ENCODE measurements around the gene PCDHGC3.

- TF ChIP-seq CTCF (IDR thresholded peaks at IDR 0.05; ENCODE audit: low read depth, low read length, missing input control) = no peak
- TF ChIP-seq, protein P1, sequence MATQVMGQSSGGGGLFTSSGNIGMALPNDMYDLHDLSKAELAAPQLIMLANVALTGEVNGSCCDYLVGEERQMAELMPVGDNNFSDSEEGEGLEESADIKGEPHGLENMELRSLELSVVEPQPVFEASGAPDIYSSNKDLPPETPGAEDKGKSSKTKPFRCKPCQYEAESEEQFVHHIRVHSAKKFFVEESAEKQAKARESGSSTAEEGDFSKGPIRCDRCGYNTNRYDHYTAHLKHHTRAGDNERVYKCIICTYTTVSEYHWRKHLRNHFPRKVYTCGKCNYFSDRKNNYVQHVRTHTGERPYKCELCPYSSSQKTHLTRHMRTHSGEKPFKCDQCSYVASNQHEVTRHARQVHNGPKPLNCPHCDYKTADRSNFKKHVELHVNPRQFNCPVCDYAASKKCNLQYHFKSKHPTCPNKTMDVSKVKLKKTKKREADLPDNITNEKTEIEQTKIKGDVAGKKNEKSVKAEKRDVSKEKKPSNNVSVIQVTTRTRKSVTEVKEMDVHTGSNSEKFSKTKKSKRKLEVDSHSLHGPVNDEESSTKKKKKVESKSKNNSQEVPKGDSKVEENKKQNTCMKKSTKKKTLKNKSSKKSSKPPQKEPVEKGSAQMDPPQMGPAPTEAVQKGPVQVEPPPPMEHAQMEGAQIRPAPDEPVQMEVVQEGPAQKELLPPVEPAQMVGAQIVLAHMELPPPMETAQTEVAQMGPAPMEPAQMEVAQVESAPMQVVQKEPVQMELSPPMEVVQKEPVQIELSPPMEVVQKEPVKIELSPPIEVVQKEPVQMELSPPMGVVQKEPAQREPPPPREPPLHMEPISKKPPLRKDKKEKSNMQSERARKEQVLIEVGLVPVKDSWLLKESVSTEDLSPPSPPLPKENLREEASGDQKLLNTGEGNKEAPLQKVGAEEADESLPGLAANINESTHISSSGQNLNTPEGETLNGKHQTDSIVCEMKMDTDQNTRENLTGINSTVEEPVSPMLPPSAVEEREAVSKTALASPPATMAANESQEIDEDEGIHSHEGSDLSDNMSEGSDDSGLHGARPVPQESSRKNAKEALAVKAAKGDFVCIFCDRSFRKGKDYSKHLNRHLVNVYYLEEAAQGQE (IDR thresholded peaks at IDR 0.05) = no peak
- TF ChIP-seq, protein P2, sequence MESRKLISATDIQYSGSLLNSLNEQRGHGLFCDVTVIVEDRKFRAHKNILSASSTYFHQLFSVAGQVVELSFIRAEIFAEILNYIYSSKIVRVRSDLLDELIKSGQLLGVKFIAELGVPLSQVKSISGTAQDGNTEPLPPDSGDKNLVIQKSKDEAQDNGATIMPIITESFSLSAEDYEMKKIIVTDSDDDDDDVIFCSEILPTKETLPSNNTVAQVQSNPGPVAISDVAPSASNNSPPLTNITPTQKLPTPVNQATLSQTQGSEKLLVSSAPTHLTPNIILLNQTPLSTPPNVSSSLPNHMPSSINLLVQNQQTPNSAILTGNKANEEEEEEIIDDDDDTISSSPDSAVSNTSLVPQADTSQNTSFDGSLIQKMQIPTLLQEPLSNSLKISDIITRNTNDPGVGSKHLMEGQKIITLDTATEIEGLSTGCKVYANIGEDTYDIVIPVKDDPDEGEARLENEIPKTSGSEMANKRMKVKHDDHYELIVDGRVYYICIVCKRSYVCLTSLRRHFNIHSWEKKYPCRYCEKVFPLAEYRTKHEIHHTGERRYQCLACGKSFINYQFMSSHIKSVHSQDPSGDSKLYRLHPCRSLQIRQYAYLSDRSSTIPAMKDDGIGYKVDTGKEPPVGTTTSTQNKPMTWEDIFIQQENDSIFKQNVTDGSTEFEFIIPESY (IDR thresholded peaks at IDR 0.05) = no peak
- TF ChIP-seq EGR1 (IDR thresholded peaks at IDR 0.05; ENCODE audit: low read depth in 2 of 2) = no peak
- TF ChIP-seq RXRA (IDR thresholded peaks at IDR 0.05) = no peak
- no peak for TF ChIP-seq GABPA (IDR thresholded peaks at IDR 0.05 in 1 of 2, conservative IDR thresholded peaks at IDR 0.05 in 1 of 2)
- TF ChIP-seq MAX (IDR thresholded peaks at IDR 0.05) = no peak
- no peak for TF ChIP-seq JUND (IDR thresholded peaks at IDR 0.05)
- TF ChIP-seq HNF4G (IDR thresholded peaks at IDR 0.05) = no peak
- TF ChIP-seq TAF1 (conservative IDR thresholded peaks at IDR 0.05) = no peak
- TF ChIP-seq FOXA2 (IDR thresholded peaks at IDR 0.05) = no peak
- no peak for TF ChIP-seq SP1 (IDR thresholded peaks at IDR 0.05)
Measured at GRCh38 chr5:141479776-141480175, 4.0 kb downstream of the PCDHGC3 start.

Measured in liver (tissue), 3 donors.